Fibroblast of pulmonary artery (primary cell): ENCODE data around the gene HEXIM2.
A peak's percentile ranks its signal among the peaks of the same experiment; 100 is the strongest.

ENCODE experiments used
- DNase-seq: peaks from one replicate; pipeline ENCODE4 v3.0.0-alpha.2; 2010; ENCODE audit warnings: low read depth
- H3K4me3 ChIP-seq: replicated peaks from 2 replicates; pipeline ENCODE4 v1.5.1; 2011; ENCODE audit warnings: low read depth, mild to moderate bottlenecking, control low read depth, low read length, moderate library complexity
- TF ChIP-seq, protein P1 (sequence below): IDR thresholded peaks from 2 replicates; pipeline ENCODE4 v1.5.1; 2011; ENCODE audit warnings: mild to moderate bottlenecking, control low read depth, low read length, inconsistent platforms; ENCODE audit errors: missing control alignments

HEXIM2 gene

DNA sequence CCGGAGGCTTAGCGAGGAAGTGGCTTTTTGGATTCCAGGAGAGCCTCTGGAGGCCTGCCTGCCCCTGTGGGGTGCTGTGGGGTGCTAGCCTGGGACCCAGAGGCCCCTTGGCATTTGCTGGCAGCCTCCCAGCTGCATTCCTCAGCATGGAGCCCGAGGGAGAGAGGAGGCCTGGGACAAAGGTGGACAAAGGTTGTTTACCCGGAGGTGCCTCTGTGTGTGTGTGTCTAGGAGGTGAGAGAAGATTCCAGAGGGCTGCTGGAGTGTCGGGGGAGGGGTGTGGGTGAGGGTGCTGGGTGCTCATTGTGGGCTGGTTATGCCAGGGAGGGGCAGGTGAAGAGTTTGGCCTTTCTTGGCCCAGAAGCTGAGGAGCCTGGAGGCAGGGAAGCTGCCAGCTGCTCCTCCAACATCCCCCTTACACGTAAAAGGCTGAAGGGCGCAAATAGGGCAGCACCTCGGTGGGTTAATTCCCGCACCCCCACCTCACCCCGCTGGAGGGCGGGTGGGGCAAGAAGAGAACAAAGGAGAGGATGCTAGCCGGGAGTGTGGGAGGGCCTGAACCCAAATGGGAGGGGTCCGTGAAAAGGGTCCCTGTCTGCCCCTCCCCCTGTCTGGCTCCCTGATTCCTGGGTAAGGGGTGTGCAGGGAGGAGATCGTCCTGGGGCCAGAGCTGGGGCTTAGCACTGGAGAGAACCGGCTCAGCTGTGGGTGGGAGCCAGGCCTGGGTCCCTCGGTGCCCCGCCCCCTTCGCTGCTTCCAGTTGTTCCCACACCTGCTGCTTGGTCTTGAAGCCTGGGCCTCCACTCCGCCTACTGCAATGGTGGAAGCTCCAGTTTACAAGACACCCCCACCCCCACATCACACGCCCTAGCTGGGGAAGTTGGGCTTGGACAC, 9.9 kb downstream of the HEXIM2 start:
- H3K4me3 ChIP-seq: no peak overlapping the region
- TF ChIP-seq, protein P1, sequence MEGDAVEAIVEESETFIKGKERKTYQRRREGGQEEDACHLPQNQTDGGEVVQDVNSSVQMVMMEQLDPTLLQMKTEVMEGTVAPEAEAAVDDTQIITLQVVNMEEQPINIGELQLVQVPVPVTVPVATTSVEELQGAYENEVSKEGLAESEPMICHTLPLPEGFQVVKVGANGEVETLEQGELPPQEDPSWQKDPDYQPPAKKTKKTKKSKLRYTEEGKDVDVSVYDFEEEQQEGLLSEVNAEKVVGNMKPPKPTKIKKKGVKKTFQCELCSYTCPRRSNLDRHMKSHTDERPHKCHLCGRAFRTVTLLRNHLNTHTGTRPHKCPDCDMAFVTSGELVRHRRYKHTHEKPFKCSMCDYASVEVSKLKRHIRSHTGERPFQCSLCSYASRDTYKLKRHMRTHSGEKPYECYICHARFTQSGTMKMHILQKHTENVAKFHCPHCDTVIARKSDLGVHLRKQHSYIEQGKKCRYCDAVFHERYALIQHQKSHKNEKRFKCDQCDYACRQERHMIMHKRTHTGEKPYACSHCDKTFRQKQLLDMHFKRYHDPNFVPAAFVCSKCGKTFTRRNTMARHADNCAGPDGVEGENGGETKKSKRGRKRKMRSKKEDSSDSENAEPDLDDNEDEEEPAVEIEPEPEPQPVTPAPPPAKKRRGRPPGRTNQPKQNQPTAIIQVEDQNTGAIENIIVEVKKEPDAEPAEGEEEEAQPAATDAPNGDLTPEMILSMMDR: no peak
- no peak for DNase-seq

DNA sequence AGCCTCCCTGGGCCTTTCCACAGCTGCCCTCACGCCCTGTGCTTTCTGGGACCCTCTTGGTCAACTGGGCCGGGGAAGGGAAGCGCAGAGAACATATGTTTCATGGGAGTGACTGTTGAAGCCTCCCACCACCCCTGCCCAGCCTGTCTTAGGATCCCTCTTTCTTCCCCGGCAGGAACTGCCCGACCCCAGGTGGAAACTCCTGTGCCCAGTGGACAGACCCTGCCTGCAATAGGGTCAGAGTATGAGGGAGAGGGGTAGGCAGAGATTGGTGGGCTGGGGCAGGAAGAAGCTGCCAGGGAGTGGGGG, 10.5 kb downstream of the HEXIM2 start:
- TF ChIP-seq, protein P1: no peak
- DNase-seq: no peak
- H3K4me3 ChIP-seq: no peak overlapping the region

DNA sequence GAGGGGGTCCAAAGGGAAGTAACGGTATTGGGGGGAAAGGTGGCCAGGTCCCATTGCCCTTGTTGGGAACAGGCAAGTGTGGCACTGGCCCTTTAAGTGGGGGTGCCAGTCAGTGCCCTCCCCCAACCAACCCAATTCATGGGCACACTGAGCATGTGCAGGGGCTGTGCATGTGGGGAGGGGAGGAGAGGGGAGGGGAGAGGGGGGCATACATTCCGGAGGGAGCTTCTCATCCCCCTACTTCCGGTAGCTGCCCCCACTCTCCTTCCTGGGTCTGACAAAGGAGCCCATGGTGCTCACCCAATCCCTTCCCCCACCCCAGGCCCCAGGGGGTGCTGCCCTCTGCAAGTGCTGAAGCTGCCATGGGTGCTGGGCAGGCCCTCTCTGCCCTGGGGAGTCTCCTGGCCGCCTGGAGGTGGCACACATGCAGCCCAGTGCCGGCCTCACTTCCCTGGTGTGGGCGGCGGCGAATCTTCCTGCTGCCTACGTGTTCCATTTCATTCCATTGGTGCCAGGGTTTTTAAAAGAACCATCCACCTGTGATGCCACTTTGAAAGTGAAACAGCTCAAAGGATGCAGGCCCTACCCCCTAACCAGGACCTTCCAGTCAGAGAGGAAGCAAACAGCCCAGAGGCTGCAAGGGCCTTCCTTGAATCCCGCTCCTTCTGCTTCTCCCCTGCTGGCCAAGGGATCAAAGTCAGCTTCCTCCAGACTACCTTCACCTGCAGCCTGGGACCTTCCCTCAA, 11.0 kb downstream of the HEXIM2 start:
- TF ChIP-seq, protein P1: no peak
- peak; percentile 61 for DNase-seq
- H3K4me3 ChIP-seq: no peak overlapping the region

GRCh38 chr17:45175759-45176115, 14.1 kb downstream of the HEXIM2 start:
- DNase-seq: no peak
- no peak overlapping the region for H3K4me3 ChIP-seq
- TF ChIP-seq, protein P1: no peak

GRCh38 chr17:45177563-45177962, 15.9 kb downstream of the HEXIM2 start:
- no peak overlapping the region for H3K4me3 ChIP-seq
- no peak for DNase-seq
- TF ChIP-seq, protein P1: no peak

DNA sequence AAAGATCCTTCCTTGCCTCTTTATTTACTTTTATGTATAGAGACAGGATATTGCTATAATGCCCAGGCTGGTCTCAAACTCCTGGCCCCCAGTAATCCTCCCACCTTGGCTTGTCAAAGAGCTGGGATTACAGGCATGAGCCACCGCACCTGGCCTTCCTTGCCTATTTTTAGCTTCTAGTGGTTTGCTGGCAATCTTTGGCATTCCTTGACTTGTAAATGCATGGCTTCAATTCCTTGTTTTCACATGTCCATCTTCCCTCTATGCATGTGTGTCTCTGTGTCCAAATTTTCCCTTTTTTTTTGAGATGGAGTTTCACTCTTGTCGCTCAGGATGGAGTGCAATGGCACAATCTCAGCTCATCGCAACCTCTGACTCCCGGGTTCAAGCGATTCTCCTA, 22.5 kb downstream of the HEXIM2 start:
- H3K4me3 ChIP-seq: no peak overlapping the region
- DNase-seq: no peak
- TF ChIP-seq, protein P1: no peak
